Trophoblast cell (in vitro differentiated cells and primary cell): ENCODE results near the gene CCDC200.
"Not testable (repeated sequence)": the region's sequence is repeated elsewhere in the genome, so short reads cannot be mapped to it uniquely, and the experiment has no call there.

Source experiments
- DNase-seq, 2 donors: peaks; one replicate each; pipeline ENCODE4 v3.0.0-alpha.2; 2016
- H2AFZ ChIP-seq: 2 replicates; pipeline ENCODE4 v1.6.1; 2013; ENCODE audit warnings: low read length, moderate library complexity, mild to moderate bottlenecking; ENCODE audit not compliant: insufficient read depth, poor library complexity
- H2AK5ac ChIP-seq: 2 replicates; pipeline ENCODE4 v1.6.1; 2013; ENCODE audit warnings: mild to moderate bottlenecking, low read length
- H2BK120ac ChIP-seq: 2 replicates; pipeline ENCODE4 v1.6.1; 2013; ENCODE audit warnings: low read length, mild to moderate bottlenecking, moderate library complexity; ENCODE audit not compliant: insufficient read depth, poor library complexity
- H2BK12ac ChIP-seq: 2 replicates; pipeline ENCODE4 v1.6.1; 2013; ENCODE audit warnings: mild to moderate bottlenecking, low read length, moderate library complexity
- H2BK5ac ChIP-seq: 2 replicates; pipeline ENCODE4 v1.6.1; 2013; ENCODE audit warnings: low read length, low read depth, moderate library complexity, mild to moderate bottlenecking; ENCODE audit not compliant: poor library complexity
- H3K14ac ChIP-seq: 2 replicates; pipeline ENCODE4 v1.6.1; 2013; ENCODE audit warnings: mild to moderate bottlenecking, low read length
- H3K18ac ChIP-seq: 2 replicates; pipeline ENCODE4 v1.6.1; 2013; ENCODE audit warnings: mild to moderate bottlenecking, low read length
- H3K23ac ChIP-seq: 2 replicates; pipeline ENCODE4 v1.6.1; 2013; ENCODE audit warnings: low read length
- H3K27ac ChIP-seq: 2 replicates; pipeline ENCODE4 v1.5.1; 2013; ENCODE audit warnings: low read depth, mild to moderate bottlenecking, inconsistent platforms, low read length, moderate library complexity
- H3K27me3 ChIP-seq: 2 replicates; pipeline ENCODE4 v1.6.1; 2013; ENCODE audit warnings: inconsistent platforms, mild to moderate bottlenecking, low read length, moderate library complexity; ENCODE audit not compliant: insufficient read depth
- H3K36me3 ChIP-seq, 2 experiments: 1 replicate in 1 of 2; 2 replicates in 1 of 2; pipeline ENCODE4 v1.6.1; 2013; ENCODE audit warnings: low read length in 2 of 2, mild to moderate bottlenecking in 2 of 2, moderate library complexity in 1 of 2; ENCODE audit not compliant: insufficient read depth in 2 of 2, control insufficient read depth in 1 of 2
- H3K4ac ChIP-seq: 2 replicates; pipeline ENCODE4 v1.6.1; 2013; ENCODE audit warnings: low read depth, mild to moderate bottlenecking, low read length, moderate library complexity
- H3K4me1 ChIP-seq, 2 experiments: 1 replicate in 1 of 2; 2 replicates in 1 of 2; pipeline ENCODE4 v1.6.1; 2013; ENCODE audit warnings: low read length in 2 of 2, mild to moderate bottlenecking in 2 of 2, moderate library complexity in 1 of 2; ENCODE audit not compliant: insufficient read depth in 2 of 2, control insufficient read depth in 1 of 2
- H3K4me2 ChIP-seq: 2 replicates; pipeline ENCODE4 v1.6.1; 2013; ENCODE audit warnings: inconsistent platforms, mild to moderate bottlenecking, low read length, moderate library complexity
- H3K4me3 ChIP-seq: 2 replicates; pipeline ENCODE4 v1.5.1; 2013; ENCODE audit warnings: mild to moderate bottlenecking, low read depth, low read length, inconsistent platforms
- H3K79me1 ChIP-seq: one replicate; pipeline ENCODE4 v1.6.1; 2013; ENCODE audit warnings: low read length
- H3K79me2 ChIP-seq: 2 replicates; pipeline ENCODE4 v1.6.1; 2013; ENCODE audit warnings: low read length, mild to moderate bottlenecking; ENCODE audit not compliant: control insufficient read depth, insufficient read depth, poor library complexity
- H3K9ac ChIP-seq: 2 replicates; pipeline ENCODE4 v1.6.1; 2013; ENCODE audit warnings: mild to moderate bottlenecking, low read length
- H3K9me3 ChIP-seq: 2 replicates; pipeline ENCODE4 v1.6.1; 2013; ENCODE audit warnings: low read depth, mild to moderate bottlenecking, control low read depth, inconsistent platforms, low read length; ENCODE audit not compliant: insufficient read depth
- H4K12ac ChIP-seq: 2 replicates; pipeline ENCODE4 v1.6.1; 2013; ENCODE audit warnings: low read depth, mild to moderate bottlenecking, low read length, moderate library complexity
- H4K8ac ChIP-seq: 2 replicates; pipeline ENCODE4 v1.6.1; 2013; ENCODE audit warnings: low read depth, mild to moderate bottlenecking, low read length, moderate library complexity
- H4K91ac ChIP-seq: one replicate; pipeline ENCODE4 v1.6.1; 2013; ENCODE audit warnings: low read depth, mild to moderate bottlenecking, low read length, moderate library complexity
- WGBS: extraction: QIAGEN DNeasy Blood & Tissue Kit; methylation state at CpG from one replicate; pipeline ENCODE4 v1.1.7; 2013; ENCODE audit warnings: missing lambda C conversion rate; ENCODE audit not compliant: insufficient read length, insufficient coverage; ENCODE audit errors: extremely low coverage; 5-methylcytosine and 5-hydroxymethylcytosine counted together

Gene CCDC200

DNA sequence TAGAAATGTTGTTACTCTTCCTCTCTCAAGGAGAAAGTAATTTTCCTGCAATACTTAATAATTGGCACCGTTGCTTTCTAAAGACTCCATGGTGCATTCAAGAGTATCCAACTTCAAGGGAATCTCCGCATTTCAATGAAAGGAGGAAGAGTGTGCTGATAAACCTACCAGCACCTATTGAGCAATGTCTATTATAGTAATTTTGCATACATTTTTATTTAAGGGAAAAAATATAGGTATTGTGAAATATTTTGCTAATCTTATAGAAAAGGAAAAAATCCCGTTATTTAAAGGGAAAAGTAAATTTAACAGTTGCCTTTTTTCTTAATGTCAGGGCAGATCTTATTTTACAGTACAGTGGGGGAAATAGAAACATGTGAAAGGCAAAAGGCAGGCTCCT lies 17.8 kb downstream of the CCDC200 start:
- Histone ChIP-seq H3K9me3 (no peaks in the 10 kb centered on the region), H3K4ac (no peak overlapping the region), H3K4me2 (no peak overlapping the region), H4K91ac (no peak overlapping the region), H3K79me1 (peaks cover 5% of the 10 kb centered on the region), H4K12ac (no peak overlapping the region), H2BK120ac (no peak overlapping the region), H3K4me3 (no peak overlapping the region), H2BK5ac (no peak overlapping the region), H3K4me1 (peaks cover 4% of the 10 kb centered on the region in 2 experiments), H3K14ac (no peak overlapping the region), H3K23ac (no peak overlapping the region), H2AK5ac (no peak overlapping the region), H3K27ac (no peak overlapping the region), H3K27me3 (no peaks in the 10 kb centered on the region), H3K79me2 (no peaks in the 10 kb centered on the region), H3K9ac (no peak overlapping the region), H2BK12ac (no peak overlapping the region), H3K36me3 (peaks cover 8 to 9% of the 10 kb centered on the region in 2 experiments), H3K18ac (no peak overlapping the region), H2AFZ (no peak overlapping the region), H4K8ac (no peak overlapping the region)
- DNase-seq = peak in 1 of 2 donors; percentile 7
- WGBS = no CpG with 5 or more reads among the region's 3 CpGs

DNA sequence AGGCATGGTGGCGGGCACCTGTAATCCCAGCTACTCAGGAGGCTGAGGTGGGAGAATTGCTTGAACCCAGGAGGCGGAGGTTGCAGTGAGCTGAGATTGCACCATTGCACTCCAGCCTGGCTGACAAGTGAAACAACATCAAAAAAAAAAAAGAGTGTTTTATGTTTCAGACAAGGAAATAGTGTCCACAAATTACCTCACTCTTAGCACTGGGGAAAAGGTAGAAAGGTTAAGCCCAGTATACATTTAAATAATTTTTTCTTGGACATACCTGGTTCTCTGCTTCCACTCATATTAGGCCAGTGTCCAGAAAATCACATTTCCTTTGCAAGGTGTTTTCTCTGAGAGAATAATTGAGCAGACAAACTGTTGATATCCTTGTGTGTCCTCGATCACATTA lies 25.4 kb downstream of the CCDC200 start:
- not testable (repeated sequence) for H3K9ac ChIP-seq, H3K14ac ChIP-seq, H3K4me3 ChIP-seq, H2BK5ac ChIP-seq, H2BK12ac ChIP-seq, H4K91ac ChIP-seq, H2AK5ac ChIP-seq, H3K79me1 ChIP-seq, H3K27me3 ChIP-seq, H3K4me2 ChIP-seq, H4K8ac ChIP-seq, H3K4ac ChIP-seq, H3K9me3 ChIP-seq, H2BK120ac ChIP-seq, H3K18ac ChIP-seq, H2AFZ ChIP-seq, H4K12ac ChIP-seq, DNase-seq, H3K27ac ChIP-seq, H3K79me2 ChIP-seq, H3K23ac ChIP-seq, H3K4me1 ChIP-seq
- peaks cover 39 to 40% of the 10 kb centered on the region in 2 experiments for H3K36me3 ChIP-seq
- WGBS = no CpG with 5 or more reads among the region's 3 CpGs

DNA sequence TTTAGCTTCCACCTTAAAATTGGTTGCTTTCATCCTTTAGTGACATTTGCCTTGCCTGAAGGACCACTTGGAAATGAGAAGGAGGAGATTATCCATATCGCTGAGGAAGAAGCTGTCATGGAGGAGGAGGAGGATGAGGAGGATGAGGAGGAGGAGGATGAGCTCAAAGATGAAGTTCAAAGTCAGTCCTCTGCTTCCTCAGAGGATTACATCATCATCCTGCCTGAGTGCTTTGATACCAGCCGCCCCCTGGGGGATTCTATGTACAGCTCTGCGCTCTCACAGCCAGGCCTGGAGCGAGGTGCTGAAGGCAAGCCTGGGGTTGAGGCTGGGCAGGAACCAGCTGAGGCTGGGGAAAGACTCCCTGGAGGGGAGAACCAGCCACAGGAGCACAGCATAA lies 28.3 kb downstream of the CCDC200 start:
- H4K8ac ChIP-seq = no peak overlapping the region
- DNase-seq = no peak

DNA sequence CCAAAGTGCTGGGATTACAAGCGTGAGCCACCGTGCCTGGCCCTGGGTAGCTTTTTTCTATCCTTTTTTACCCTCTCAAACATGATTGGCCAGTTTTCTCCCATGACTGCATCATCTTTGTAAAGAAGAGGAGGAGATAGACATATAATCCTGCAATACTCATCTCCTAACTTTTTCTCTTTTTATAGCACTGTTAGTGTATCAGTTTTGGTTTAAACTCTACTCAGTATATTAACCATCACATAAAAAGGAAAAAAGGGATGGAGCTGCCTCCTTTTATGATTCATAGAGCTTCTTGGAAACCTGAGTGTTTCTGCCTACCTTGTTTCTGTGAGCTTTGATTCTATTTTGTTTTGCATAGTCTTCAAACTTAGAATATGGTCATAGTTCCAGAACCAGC lies 28.8 kb downstream of the CCDC200 start:
- peaks cover 43 to 53% of the 10 kb centered on the region in 2 experiments for H3K36me3 ChIP-seq
- peaks cover 2% of the 10 kb centered on the region for H3K9me3 ChIP-seq
- no CpG with 5 or more reads among the region's 2 CpGs for WGBS
- no peak overlapping the region for H3K14ac ChIP-seq
- no peak overlapping the region for H2BK12ac ChIP-seq
- H3K4me3 ChIP-seq = no peak overlapping the region
- no peak overlapping the region for H2AK5ac ChIP-seq
- no peaks in the 10 kb centered on the region for H3K4me1 ChIP-seq
- H3K79me2 ChIP-seq = no peaks in the 10 kb centered on the region
- H3K27ac ChIP-seq = no peak overlapping the region
- H3K27me3 ChIP-seq = no peaks in the 10 kb centered on the region
- no peak overlapping the region for H3K9ac ChIP-seq
- H4K8ac ChIP-seq = no peak overlapping the region
- no peak overlapping the region for H4K91ac ChIP-seq
- no peak for DNase-seq
- no peak overlapping the region for H3K18ac ChIP-seq
- no peaks in the 10 kb centered on the region for H3K79me1 ChIP-seq
- H2AFZ ChIP-seq = no peak overlapping the region
- H2BK5ac ChIP-seq = no peak overlapping the region
- no peak overlapping the region for H3K4ac ChIP-seq
- no peak overlapping the region for H4K12ac ChIP-seq
- no peak overlapping the region for H3K23ac ChIP-seq
- no peak overlapping the region for H2BK120ac ChIP-seq
- H3K4me2 ChIP-seq = no peak overlapping the region

More for the DNA sequence above, 28.3 kb downstream of the CCDC200 start:
- no peak overlapping the region for H2BK120ac ChIP-seq
- no peak overlapping the region for H4K91ac ChIP-seq
- no peak overlapping the region for H2AK5ac ChIP-seq
- no peak overlapping the region for H3K23ac ChIP-seq
- H3K27me3 ChIP-seq = no peaks in the 10 kb centered on the region
- H4K12ac ChIP-seq = no peak overlapping the region
- no peaks in the 10 kb centered on the region for H3K4me1 ChIP-seq
- no peak overlapping the region for H3K4me3 ChIP-seq
- no CpG with 5 or more reads among the region's 4 CpGs for WGBS
- H3K18ac ChIP-seq = no peak overlapping the region
- H3K79me1 ChIP-seq = no peaks in the 10 kb centered on the region
- no peak overlapping the region for H3K4ac ChIP-seq
- H3K14ac ChIP-seq = no peak overlapping the region
- no peak overlapping the region for H3K9ac ChIP-seq
- H2BK5ac ChIP-seq = no peak overlapping the region
- H3K36me3 ChIP-seq = peaks cover 46 to 51% of the 10 kb centered on the region in 2 experiments
- H2BK12ac ChIP-seq = no peak overlapping the region
- no peak overlapping the region for H3K4me2 ChIP-seq
- no peak overlapping the region for H3K27ac ChIP-seq
- peaks cover 2% of the 10 kb centered on the region for H3K9me3 ChIP-seq
- no peaks in the 10 kb centered on the region for H3K79me2 ChIP-seq
- no peak overlapping the region for H2AFZ ChIP-seq
